Activated gamma-delta T cell treated with anti-CD3 and anti-CD28 coated beads, Interleukin-2, amount 50 U/mL, for 16 hours (primary cell): ENCODE measurements around the gene ACOT13.
"Not testable (repeated sequence)": the region's sequence is repeated elsewhere in the genome, so short reads cannot be mapped to it uniquely, and the experiment has no call there.

ENCODE experiments used
- DNase-seq: peaks from one replicate; pipeline ENCODE4 v3.0.0-alpha.2; 2020; ENCODE audit warnings: low read depth

ACOT13 gene

DNA sequence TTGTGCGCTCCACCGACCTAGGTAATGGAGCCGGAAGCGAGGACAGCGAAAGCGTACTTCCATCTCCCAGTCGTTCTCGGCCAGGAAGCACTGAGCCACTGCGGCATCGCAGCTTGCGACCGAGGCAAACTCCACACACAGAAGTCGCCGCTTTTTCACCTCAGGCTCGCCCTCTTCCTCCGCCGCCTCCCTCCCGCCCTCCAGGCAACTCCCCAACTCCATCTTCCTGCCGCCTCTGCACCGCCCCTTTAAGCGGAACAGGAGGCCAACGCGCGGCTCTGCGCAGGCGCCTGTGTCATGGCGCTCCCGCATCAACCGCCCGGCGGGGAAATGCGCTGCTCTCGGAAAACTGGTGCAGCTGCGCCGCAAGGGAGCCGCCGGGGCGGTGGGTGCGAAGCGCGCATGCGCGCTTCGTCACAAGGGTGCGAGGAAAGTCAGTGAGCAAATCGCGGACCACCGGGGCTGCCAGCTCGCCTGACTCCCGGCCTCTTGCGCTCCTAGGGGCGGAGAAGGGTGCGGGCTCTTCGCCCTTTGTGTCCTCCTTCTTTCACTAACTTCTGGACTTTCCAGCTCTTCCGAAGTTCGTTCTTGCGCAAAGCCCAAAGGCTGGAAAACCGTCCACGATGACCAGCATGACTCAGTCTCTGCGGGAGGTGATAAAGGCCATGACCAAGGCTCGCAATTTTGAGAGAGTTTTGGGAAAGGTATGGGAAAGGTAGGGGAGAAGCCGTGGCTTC is at the start of gene ACOT13, which contains the start of gene TDP2:
TSS of gene ACOT13 (plus strand) at position 437 of the 737 bp plus-strand sequence. CDS start at position 624, 187 bp downstream.
TSS of gene TDP2 (minus strand) at position 259 of the 737 bp plus-strand sequence. CDS start at position 222, 37 bp downstream.
- DNase-seq, result peak; percentile 90

DNA sequence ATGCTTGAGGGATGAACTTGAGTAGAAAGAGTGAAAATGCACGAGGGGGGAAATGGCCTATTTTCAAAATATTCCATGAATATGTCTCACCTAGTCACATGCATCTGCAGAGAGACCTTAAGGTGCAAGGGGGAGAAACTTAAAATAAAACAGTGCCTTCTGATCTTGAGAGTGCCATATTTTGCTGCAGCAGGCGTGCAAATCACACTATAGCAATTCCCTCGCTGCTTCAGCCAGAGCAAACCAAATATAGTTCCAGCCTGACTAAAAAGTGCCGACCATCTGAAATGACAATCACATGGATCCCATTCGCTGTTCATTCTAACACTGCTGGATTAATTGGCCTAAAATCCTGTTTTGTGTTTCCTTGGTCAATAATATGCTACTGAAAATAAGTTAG is 47.2 kb upstream of the ACOT13 start:
- DNase-seq, result no peak

DNA sequence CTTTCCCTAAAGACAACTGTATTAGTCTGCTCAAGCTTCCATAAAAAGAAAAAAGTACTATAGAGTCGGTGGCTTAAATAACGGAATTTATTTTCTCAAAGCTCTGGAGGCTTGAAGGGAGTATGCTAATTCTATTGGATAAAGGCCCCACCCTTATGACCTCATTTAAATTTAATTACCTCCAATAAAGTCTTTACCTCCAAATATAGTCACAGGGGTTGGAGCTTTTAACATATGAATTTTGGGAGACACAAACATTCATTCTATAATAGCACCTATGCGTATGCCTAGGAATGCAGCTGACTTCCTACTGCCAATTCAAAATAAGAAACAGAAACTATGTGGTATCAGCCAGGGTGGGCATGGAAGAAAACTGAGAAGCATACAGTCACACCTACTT is 46.2 kb upstream of the ACOT13 start:
- DNase-seq, result no peak

DNA sequence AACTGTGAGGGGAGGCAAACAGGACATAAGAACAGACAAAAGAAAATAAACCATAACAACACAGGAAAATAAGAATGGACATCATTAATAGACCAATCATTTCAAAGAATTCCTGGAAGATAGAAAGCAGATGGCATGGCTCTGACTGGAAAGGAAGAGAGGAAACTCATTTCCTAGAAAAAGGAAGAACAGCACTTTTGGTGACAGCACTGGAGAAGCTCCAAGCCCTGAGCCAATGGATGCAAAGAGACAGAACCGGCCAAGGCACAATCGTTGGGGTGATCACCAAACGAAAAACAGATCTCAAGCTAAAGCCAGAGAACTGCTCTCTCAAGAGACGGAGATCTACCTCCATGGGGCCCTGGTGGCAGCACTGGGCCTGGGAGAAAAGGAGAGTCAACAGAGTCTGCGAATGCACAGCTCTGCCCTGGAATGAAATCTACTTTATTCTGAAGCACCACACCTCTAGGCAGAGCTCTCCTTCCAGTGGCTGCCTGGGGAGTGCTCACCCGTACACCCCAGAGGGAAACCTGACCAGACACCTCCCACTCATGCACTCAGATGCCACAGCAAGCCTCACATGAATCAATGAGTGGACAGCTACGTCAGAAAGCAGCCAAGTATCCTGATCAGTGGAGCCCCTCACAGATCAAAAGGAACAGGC is 45.1 kb upstream of the ACOT13 start:
- DNase-seq, result no peak

DNA sequence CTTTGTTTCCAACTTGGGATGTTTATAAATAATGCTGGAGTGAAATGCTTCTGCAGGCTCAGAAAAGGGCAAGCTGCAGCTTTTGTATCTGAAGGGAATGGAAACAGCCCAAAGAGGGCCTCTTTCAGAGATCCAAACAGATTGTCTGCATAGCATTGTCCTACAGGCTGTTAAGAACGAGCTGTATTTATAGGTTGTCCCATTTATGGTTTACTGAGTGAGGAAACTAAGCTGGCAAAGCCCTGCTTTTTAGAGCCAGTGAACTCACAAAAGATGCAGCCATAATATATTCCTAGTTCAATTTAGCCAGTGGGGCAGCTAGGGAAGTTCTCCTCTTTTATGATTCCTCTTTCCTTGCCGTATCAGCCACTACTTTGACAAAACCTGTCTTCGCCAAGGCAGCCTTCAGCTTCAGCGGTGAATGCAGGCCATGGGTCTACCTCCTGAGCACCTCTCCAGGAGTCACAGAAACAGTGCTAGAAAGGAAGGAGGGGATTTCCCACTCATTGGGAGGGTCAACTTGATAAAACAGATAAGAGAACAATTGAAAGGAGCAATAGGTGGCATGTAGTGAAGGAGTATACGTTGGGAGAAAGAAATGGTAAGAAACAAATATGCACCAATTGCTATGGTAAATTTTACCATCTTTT is 35.9 kb upstream of the ACOT13 start:
- no peak for DNase-seq

DNA sequence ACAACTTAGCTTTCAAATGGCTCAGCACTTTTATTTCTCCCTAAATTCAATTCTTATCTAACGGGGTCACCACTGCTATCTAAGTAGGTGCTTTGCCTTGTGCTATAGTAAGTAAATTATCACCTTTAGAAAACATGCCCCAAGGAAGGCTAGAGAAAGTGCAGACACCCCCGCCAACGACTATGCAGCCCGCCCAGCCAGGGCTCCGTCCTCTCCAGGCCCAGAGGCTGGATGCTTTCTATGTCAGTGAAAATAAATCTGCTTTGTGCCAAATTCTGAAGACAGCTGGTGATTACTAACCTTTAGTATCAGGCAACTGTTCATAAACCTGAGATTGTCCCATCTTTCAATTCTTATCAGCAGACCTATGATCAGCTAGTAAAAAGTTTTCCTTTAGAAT is 35.2 kb upstream of the ACOT13 start:
- DNase-seq, result no peak

DNA sequence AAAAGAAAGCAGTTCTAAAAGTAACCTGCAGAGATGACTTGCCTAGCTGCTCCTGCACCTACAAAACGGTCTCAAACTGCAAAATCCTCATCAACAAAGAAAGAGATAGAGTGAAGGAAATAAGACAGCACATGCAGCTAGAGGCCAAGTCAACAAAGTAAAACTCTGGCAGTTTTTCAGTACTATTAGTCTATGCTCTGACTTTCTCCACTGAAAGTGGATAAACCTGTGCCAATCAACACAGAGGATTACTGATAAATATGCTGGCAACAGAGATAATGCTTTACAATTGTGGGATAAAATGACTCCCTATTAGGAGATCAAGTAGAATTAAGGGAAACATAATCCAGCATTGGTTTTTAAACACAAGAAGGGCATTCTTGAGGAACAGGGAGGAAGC is 34.3 kb upstream of the ACOT13 start:
- DNase-seq, result no peak

DNA sequence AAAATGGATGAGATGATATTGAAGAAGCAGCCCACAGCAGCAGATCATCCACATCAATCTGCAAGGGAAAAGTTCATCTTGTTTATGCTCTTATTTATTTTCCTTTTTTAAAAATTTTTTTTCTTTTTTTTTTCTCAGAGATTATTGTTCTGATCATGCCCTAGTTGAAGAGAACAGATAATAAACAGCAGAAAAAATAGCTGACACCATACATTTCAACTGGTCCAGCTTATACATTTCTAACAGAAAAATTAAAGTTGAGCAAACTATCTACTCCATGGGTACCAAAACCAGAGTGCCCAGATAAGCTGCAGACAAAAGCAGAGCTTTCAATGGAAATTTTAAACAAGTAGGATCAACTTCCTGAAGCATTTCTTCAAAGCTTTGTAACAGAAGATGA is 30.2 kb upstream of the ACOT13 start:
- DNase-seq, result no peak

DNA sequence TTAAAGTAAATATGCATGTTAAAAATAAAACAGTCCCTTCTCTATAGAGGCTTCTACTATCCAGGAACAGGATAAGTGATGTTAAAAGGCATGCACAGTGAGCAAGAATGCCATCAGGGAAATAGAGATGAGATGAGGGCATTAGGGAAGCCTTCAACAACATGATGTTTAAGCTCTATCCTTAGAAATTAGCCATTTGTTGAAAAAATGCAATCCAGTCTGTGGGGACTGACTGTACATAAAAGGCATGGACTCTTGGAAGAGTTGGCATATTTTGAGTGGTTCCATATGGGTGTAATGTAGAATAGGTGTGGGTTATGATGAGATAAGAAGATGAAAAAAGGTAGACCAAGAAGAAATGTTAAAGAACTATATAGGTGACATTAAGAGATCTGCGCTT is 26.7 kb upstream of the ACOT13 start:
- DNase-seq, result no peak

DNA sequence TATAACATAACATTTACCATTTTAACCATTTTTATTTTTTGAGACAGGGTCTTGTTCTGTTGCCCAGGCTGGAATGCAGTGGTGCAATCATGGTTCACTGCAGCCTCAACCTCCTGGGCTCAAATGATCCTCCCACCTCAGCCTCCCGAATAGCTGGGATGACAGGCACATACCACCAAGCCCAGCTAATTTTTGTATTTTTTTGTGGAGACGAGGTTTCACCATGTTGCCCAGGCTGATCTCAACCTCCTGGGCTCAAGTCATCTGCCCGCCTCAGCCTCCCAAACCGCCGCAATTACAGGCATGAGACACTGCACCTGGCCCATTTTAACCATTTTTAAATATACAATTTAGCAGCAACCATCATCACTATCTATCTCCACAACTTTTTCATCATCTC is 26.2 kb upstream of the ACOT13 start:
- DNase-seq, result not testable (repeated sequence)

DNA sequence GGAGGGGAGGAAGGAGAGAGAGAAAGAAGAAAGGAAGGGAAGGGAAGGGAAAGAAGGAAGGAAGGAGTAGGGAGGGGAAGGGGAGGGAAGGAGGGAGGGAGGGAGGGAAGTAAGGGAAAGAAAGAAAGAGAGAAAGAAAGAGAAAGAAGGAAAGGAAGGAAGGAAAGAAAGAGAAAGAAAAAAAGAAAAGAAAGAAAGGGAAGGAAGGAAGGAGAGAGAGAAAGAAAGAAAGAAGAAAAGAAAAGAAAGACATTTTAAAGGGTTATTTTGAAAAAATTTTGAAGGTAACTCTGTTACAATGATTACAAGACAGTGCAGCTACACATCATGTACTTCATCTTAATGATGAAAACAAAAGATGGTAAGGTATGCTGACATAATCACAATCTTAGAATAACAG is 24.8 kb upstream of the ACOT13 start:
- DNase-seq, result no peak

DNA sequence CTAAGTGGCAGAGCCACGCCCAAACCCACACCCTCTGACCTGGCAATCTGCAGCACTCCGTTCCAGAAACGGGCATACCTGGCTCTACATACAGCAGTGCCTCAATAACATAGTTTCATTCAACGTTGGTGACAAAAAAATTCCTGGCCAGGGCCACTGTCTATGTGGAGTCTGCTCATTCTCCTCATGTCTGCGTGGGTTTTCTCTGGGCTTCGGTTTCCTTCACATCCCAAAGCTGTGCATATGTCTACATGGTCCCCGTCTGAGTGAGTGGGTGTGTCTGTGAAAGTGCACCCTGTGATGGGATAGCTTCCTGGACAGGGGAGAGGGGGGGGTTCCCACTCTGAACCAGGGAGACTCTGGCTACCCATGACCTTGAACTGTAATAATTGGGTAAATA is 23.0 kb upstream of the ACOT13 start:
- DNase-seq, result no peak

DNA sequence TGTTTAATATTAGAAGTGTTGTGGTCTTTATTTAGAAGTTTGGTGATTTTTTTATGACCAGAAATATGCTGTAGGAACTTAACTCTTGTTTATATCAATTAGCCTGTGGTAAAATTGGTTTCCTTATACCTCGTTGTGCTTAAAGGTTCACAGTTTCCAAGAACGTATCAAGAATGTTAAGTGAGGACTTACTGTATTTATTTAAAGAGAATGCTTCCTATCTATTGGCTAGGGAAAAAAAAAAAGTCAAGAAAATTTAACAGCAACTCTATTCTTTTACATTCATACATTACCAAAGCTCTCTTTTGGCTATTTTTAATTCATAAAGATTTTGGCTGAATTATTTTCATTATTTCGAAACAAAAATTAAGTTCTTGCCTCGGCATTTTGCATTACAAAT is 22.5 kb upstream of the ACOT13 start:
- no peak for DNase-seq

DNA sequence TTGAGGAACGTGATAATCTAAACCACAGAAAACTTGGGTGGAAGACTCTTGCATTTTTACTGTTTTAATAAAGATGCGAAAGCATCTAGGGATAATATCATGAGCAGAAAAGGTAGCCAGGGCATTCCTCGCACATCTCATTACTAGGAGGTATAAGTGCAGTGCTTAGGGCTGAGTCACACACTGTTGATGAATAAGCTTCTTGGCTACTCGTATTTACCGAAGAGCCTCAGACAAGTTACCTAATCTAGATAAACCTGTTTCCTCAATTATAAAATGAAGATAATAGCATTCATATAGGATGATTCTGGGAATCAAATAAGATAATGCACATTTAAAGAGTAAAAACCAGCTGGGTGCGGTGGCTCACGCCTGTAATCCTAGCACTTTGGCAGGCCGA is 20.1 kb upstream of the ACOT13 start:
- DNase-seq, result no peak

DNA sequence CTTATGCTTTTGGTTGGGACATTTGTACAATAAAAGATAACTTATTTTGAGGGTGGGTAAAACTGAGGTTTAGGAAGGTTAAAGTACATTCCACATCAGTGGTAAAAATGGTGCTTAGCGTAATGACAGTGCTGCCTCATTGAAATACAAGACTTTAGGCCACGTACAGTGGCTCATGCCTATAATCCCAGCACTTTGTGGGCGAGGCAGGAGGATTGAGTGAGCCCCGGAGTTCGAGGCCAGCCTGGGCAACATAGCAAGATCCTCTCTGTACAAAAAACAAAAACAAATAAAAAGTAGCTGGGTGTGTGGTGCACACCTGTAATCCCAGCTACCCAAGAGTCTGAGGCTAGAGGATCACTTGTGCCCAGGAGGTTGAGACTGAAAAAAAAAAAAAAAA is 18.6 kb upstream of the ACOT13 start:
- no peak for DNase-seq

DNA sequence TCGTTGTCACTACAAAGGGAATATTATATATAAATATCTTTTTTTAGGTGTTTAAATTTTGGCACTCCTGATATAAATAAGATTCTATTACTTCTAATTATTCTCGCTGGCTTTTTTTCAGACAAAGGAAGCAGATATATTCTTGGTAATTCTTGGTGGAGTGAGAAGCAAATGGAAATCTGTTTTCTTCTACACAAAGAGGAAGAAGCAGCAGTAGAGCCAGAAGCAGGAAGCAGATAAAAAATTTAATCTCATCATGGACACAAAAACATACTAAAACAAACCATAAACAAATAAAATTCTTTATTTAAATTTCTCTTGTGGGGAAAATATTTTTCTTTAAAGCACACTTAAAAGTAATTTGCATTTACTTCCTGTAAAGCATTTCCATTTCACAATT is 17.2 kb upstream of the ACOT13 start:
- no peak for DNase-seq

DNA sequence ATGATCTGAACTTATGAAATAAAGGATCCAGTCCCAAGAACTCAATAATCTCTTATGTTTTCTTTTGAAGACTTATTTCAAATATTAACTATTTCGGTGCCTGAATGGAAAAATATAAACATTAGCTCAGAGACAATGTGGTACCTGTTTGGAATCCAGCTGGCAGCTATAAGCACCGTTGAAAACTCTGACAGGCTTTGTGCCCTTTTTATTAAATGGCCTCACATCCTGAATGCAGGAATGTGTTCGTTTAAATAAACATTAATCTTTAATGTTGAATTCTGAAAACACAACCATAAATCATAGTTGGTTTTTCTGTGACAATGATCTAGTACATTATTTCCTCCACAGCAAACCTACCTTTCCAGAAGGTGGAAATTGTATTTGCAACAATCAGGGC is 16.5 kb upstream of the ACOT13 start:
- no peak for DNase-seq

DNA sequence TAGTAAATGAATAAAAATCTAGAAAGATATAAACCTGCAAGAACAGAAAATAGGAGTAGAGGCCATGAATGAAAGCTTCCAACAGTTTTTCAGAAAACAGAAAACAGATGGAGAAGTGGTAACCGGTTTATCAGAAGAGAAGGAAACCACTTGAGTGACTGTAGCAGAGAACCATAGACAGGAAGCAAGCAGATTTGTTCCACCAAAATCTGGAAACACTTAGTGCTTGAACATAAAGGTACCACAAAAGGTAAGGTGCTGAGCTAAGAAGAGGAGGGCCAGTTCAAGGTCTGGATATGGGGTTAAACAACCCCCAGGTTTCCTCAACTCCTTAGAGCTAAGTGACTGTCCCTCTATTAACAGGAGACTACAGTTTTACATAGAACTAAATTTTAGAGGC is 11.7 kb upstream of the ACOT13 start:
- DNase-seq, result no peak

DNA sequence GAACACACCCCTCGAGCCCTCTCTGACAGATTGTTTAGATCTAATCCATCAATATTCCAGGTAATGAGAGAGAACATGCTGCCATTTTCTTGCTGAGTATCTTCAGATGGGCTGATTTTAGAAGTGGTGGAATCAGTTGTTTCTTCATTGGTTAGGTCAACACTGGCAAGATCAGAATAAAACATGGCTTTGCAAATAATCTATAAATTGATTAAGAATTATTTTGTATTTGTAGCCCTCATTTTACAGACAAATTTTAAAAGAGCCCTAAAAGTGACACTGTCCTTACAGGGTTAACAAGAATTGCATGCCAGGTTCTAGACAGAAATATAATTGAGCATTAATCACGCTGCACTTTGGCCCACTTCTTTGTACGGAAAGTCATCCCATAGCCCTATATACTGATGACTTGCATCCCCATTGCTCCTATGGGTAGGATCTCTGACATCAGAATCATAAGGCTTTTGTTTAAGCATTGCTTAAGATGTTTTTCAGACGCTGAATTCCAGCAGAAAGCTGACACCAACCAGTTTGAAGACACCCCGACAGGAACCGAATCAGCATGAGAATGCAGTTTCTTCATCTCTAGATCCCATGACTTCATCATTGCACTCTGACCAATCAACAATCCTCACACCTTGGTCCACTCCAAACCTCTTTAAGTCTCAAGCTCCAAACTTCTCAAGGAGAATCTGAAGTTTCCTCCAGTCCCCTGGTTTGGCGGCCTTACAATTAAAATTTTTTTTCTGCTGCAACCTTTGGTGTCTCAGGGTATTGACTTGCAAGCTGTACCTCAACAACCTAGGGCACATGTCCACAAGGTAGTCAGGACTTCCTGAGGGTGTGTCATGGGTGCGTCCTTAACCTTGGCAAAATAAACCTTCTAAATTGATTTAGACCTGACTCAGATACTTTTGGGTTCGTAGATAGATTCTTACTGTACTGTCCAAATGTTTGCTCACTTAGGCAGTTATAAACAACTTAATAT is 8.0 kb upstream of the ACOT13 start:
- no peak for DNase-seq

DNA sequence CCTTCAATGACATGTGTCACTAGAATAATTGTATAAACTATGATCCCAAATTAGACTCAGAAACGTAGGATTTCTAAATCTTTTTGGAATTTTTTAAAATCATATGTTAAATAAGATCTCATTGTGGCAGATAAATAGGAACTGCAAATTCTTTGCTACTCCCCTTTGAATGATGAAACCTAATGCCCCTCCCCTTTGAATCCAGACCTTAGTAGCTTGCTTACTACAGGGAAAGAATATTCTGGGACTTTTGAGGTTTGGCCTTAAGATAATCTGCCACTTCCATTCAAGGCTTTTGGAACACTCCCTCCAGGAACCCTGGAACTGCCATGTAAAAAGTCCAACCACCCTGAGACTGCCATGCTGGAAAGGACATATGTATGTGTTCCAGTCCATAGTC is 7.3 kb upstream of the ACOT13 start:
- DNase-seq, result no peak

DNA sequence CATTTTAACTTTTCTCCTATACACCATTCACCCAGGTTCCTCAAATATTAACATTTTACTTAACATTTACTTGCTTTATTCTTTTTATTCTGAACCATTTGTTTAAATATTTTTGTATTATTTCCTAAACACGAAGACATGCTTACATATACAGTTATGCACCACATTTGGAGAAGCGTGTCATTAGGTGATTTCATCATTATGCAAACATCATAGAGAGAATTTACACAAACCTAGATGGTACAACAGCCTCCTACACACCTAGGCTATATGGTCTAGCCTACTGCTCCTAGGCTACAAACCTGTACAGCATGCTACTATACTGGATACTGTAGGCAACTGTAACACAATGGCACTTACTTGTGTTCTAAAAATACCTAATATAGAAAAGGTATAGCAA is 6.8 kb upstream of the ACOT13 start:
- no peak for DNase-seq

DNA sequence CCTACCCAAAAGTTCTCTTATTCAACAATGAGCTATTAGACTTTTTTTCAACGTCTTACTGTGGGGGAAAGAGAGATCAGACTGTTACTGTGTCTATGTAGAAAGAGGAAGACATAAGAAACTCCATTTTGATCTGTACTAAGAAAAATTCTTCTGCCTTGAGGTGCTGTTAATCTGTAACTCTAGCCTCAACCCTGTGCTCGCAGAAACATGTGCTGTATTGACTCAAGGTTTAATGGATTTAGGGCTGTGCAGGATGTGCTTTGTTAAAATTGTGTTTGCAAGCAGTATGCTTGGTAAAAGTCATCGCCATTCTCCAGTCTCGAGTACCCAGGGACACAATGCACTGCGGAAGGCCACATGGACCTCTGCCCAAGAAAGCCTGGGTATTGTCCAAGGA is 5.1 kb upstream of the ACOT13 start:
- DNase-seq, result not testable (repeated sequence)
